Measurements from ENCODE around the gene TESPA1.

The TESPA1 gene

GRCh38 chr12:54940727-54941315, 43.7 kb downstream of the TESPA1 start:
- Histone ChIP-seq H3K27ac (ENCODE audit: low read depth, low read length) (no peak overlapping the region), H2AFZ (ENCODE audit: insufficient read depth, low read length, poor library complexity) (no peak overlapping the region), H3K79me2 (ENCODE audit: control insufficient read depth, insufficient read depth, low read length, poor library complexity) (peaks cover 2% of the 10 kb centered on the region), H3K14ac (ENCODE audit: low read length) (no peak overlapping the region), H2AK5ac (ENCODE audit: low read length) (no peak overlapping the region), H3K36me3 (ENCODE audit: control insufficient read depth in 1 of 2, insufficient read depth in 2 of 2, low read length in 2 of 2) (no peaks in the 10 kb centered on the region), H3K4me2 (ENCODE audit: low read length) (no peak overlapping the region), H3K27me3 (ENCODE audit: insufficient read depth, low read length) (no peaks in the 10 kb centered on the region), H3K9ac (ENCODE audit: low read length) (no peak overlapping the region), H3K18ac (ENCODE audit: low read length) (no peak overlapping the region), H4K12ac (ENCODE audit: low read depth, low read length) (no peak overlapping the region), H3K9me3 (ENCODE audit: insufficient read depth, low read depth, low read length) (no peaks in the 10 kb centered on the region), H2BK5ac (ENCODE audit: low read depth, low read length, poor library complexity) (no peak overlapping the region), H3K23ac (ENCODE audit: low read length) (no peak overlapping the region), H2BK120ac (ENCODE audit: insufficient read depth, low read length, poor library complexity) (no peak overlapping the region), H2BK12ac (ENCODE audit: low read length) (no peak overlapping the region), H3K4me1 (ENCODE audit: control insufficient read depth in 1 of 2, insufficient read depth in 2 of 2, low read length in 2 of 2) (peaks cover 0 to 2% of the 10 kb centered on the region in 2 experiments), H3K4me3 (ENCODE audit: low read depth, low read length) (no peak overlapping the region), H4K8ac (ENCODE audit: low read depth, low read length) (no peak overlapping the region), H4K91ac (ENCODE audit: low read depth, low read length) (no peak overlapping the region), H3K79me1 (ENCODE audit: low read length) (no peaks in the 10 kb centered on the region), H3K4ac (ENCODE audit: low read depth, low read length) (no peak overlapping the region)
- DNase-seq: no peak
- WGBS (ENCODE audit: extremely low coverage, insufficient coverage, insufficient read length): no CpG with 5 or more reads among the region's 6 CpGs

- Histone ChIP-seq H4K91ac (ENCODE audit: low read depth, low read length) (no peak overlapping the region), H3K14ac (ENCODE audit: low read length) (no peak overlapping the region), H4K12ac (ENCODE audit: low read depth, low read length) (no peak overlapping the region), H3K18ac (ENCODE audit: low read length) (no peak overlapping the region), H3K23ac (ENCODE audit: low read length) (no peak overlapping the region), H3K9ac (ENCODE audit: low read length) (no peak overlapping the region), H3K27me3 (ENCODE audit: insufficient read depth, low read length) (no peaks in the 10 kb centered on the region), H3K4me2 (ENCODE audit: low read length) (no peak overlapping the region), H3K9me3 (ENCODE audit: insufficient read depth, low read depth, low read length) (no peaks in the 10 kb centered on the region), H2BK120ac (ENCODE audit: insufficient read depth, low read length, poor library complexity) (no peak overlapping the region), H3K79me1 (ENCODE audit: low read length) (no peaks in the 10 kb centered on the region), H2BK5ac (ENCODE audit: low read depth, low read length, poor library complexity) (no peak overlapping the region), H3K36me3 (ENCODE audit: control insufficient read depth in 1 of 2, insufficient read depth in 2 of 2, low read length in 2 of 2) (no peaks in the 10 kb centered on the region), H2AFZ (ENCODE audit: insufficient read depth, low read length, poor library complexity) (no peak overlapping the region), H3K4ac (ENCODE audit: low read depth, low read length) (no peak overlapping the region), H4K8ac (ENCODE audit: low read depth, low read length) (no peak overlapping the region), H3K4me1 (ENCODE audit: control insufficient read depth in 1 of 2, insufficient read depth in 2 of 2, low read length in 2 of 2) (peaks cover 0 to 2% of the 10 kb centered on the region in 2 experiments), H3K4me3 (ENCODE audit: low read depth, low read length) (no peak overlapping the region), H2AK5ac (ENCODE audit: low read length) (no peak overlapping the region), H3K27ac (ENCODE audit: low read depth, low read length) (no peak overlapping the region), H2BK12ac (ENCODE audit: low read length) (no peak overlapping the region), H3K79me2 (ENCODE audit: control insufficient read depth, insufficient read depth, low read length, poor library complexity) (peaks cover 2% of the 10 kb centered on the region)
- WGBS (ENCODE audit: extremely low coverage, insufficient coverage, insufficient read length): no CpG with 5 or more reads among the region's 2 CpGs
- DNase-seq: no peak
Measured at GRCh38 chr12:54937929-54938328, 46.6 kb downstream of the TESPA1 start.

- H3K79me2 ChIP-seq (ENCODE audit: control insufficient read depth, insufficient read depth, low read length, poor library complexity): peaks cover 2% of the 10 kb centered on the region
- H2AFZ ChIP-seq (ENCODE audit: insufficient read depth, low read length, poor library complexity): no peak overlapping the region
- H2AK5ac ChIP-seq (ENCODE audit: low read length): no peak overlapping the region
- H4K91ac ChIP-seq (ENCODE audit: low read depth, low read length): no peak overlapping the region
- H3K9ac ChIP-seq (ENCODE audit: low read length): no peak overlapping the region
- H3K27me3 ChIP-seq (ENCODE audit: insufficient read depth, low read length): no peaks in the 10 kb centered on the region
- H3K36me3 ChIP-seq (ENCODE audit: control insufficient read depth in 1 of 2, insufficient read depth in 2 of 2, low read length in 2 of 2): no peaks in the 10 kb centered on the region
- no peak overlapping the region for H2BK5ac ChIP-seq (ENCODE audit: low read depth, low read length, poor library complexity)
- no peak overlapping the region for H4K8ac ChIP-seq (ENCODE audit: low read depth, low read length)
- H3K18ac ChIP-seq (ENCODE audit: low read length): no peak overlapping the region
- H3K9me3 ChIP-seq (ENCODE audit: insufficient read depth, low read depth, low read length): no peaks in the 10 kb centered on the region
- H3K14ac ChIP-seq (ENCODE audit: low read length): no peak overlapping the region
- H4K12ac ChIP-seq (ENCODE audit: low read depth, low read length): no peak overlapping the region
- no peak overlapping the region for H3K4ac ChIP-seq (ENCODE audit: low read depth, low read length)
- no peak overlapping the region for H3K4me2 ChIP-seq (ENCODE audit: low read length)
- no peak overlapping the region for H3K4me3 ChIP-seq (ENCODE audit: low read depth, low read length)
- no peak overlapping the region for H3K23ac ChIP-seq (ENCODE audit: low read length)
- no peaks in the 10 kb centered on the region for H3K79me1 ChIP-seq (ENCODE audit: low read length)
- no peak for DNase-seq
- H3K4me1 ChIP-seq (ENCODE audit: control insufficient read depth in 1 of 2, insufficient read depth in 2 of 2, low read length in 2 of 2): peaks cover 0 to 2% of the 10 kb centered on the region in 2 experiments
- no peak overlapping the region for H2BK120ac ChIP-seq (ENCODE audit: insufficient read depth, low read length, poor library complexity)
- H2BK12ac ChIP-seq (ENCODE audit: low read length): no peak overlapping the region
- H3K27ac ChIP-seq (ENCODE audit: low read depth, low read length): no peak overlapping the region
Measured at GRCh38 chr12:54937376-54937775, 47.2 kb downstream of the TESPA1 start.

- Histone ChIP-seq H2BK120ac (ENCODE audit: insufficient read depth, low read length, poor library complexity) (no peak overlapping the region), H3K9me3 (ENCODE audit: insufficient read depth, low read depth, low read length) (no peaks in the 10 kb centered on the region), H3K36me3 (ENCODE audit: control insufficient read depth in 1 of 2, insufficient read depth in 2 of 2, low read length in 2 of 2) (no peaks in the 10 kb centered on the region), H4K8ac (ENCODE audit: low read depth, low read length) (no peak overlapping the region), H3K79me1 (ENCODE audit: low read length) (no peaks in the 10 kb centered on the region), H3K14ac (ENCODE audit: low read length) (no peak overlapping the region), H3K4me1 (ENCODE audit: control insufficient read depth in 1 of 2, insufficient read depth in 2 of 2, low read length in 2 of 2) (peaks cover 0 to under 1% of the 10 kb centered on the region in 2 experiments), H3K27me3 (ENCODE audit: insufficient read depth, low read length) (no peaks in the 10 kb centered on the region), H3K9ac (ENCODE audit: low read length) (no peak overlapping the region), H4K12ac (ENCODE audit: low read depth, low read length) (no peak overlapping the region), H3K4ac (ENCODE audit: low read depth, low read length) (no peak overlapping the region), H2BK5ac (ENCODE audit: low read depth, low read length, poor library complexity) (no peak overlapping the region), H3K27ac (ENCODE audit: low read depth, low read length) (no peak overlapping the region), H4K91ac (ENCODE audit: low read depth, low read length) (no peak overlapping the region), H3K4me2 (ENCODE audit: low read length) (no peak overlapping the region), H2AK5ac (ENCODE audit: low read length) (no peak overlapping the region), H3K79me2 (ENCODE audit: control insufficient read depth, insufficient read depth, low read length, poor library complexity) (peaks cover 2% of the 10 kb centered on the region), H2AFZ (ENCODE audit: insufficient read depth, low read length, poor library complexity) (no peak overlapping the region), H3K23ac (ENCODE audit: low read length) (no peak overlapping the region), H2BK12ac (ENCODE audit: low read length) (no peak overlapping the region), H3K4me3 (ENCODE audit: low read depth, low read length) (no peak overlapping the region), H3K18ac (ENCODE audit: low read length) (no peak overlapping the region)
- no peak for DNase-seq
- no CpG with 5 or more reads among the region's 3 CpGs for WGBS (ENCODE audit: extremely low coverage, insufficient coverage, insufficient read length)
Measured at GRCh38 chr12:54936736-54937135, 47.8 kb downstream of the TESPA1 start.
